ENCODE measurements around the gene NCKAP5. TPM values are rescaled to one million over a fixed set of nuclear protein-coding genes. Genes with fewer than 3 reads are reported as not detected.

The NCKAP5 gene
- total and polyA plus RNA-seq, 2 of the 8 experiments (the other 6 are each of a cell fraction or from before 2014, with no cell fraction given): 0.27 to 0.86 TPM

GRCh38 chr2:133148187-133148586 is 420.1 kb downstream of the NCKAP5 start:
- 97% methylated on average over 2 of the region's 2 CpGs; no CpG with 5 or more reads in 1 of the 2 experiments for WGBS, 2 experiments (ENCODE audit: extremely low coverage in 1 of 2, insufficient coverage in 1 of 2, insufficient read length in 1 of 2, insufficient replicate concordance in 2 of 2, low coverage in 1 of 2, low lambda C conversion rate in 2 of 2, missing lambda C conversion rate in 1 of 2)
- H2AFZ ChIP-seq (ENCODE audit: low read length): no peak overlapping the region
- H2AK5ac ChIP-seq (ENCODE audit: low read depth, low read length): no peak overlapping the region
- H2BK120ac ChIP-seq (replicated peaks; ENCODE audit: low read depth, low read length): no peak overlapping the region
- no peaks in the 10 kb centered on the region for H3K79me2 ChIP-seq (ENCODE audit: control insufficient read depth in 1 of 2, insufficient read depth in 2 of 2, low read length in 2 of 2)
- H2BK15ac ChIP-seq (ENCODE audit: low read length): no peak overlapping the region
- H2BK20ac ChIP-seq (ENCODE audit: low read length): no peak overlapping the region
- no peak overlapping the region for H3K9ac ChIP-seq (replicated peaks in 1 of 4; ENCODE audit: extremely low read depth in 1 of 4, low read depth in 3 of 4, low read length in 3 of 4)
- no peak overlapping the region for H3K14ac ChIP-seq (ENCODE audit: insufficient read length)
- H3K9me3 ChIP-seq (ENCODE audit: insufficient read depth in 2 of 2, low read depth in 1 of 2, low read length in 1 of 2): no peaks in the 10 kb centered on the region
- H3K23ac ChIP-seq (ENCODE audit: insufficient read length): no peak overlapping the region
- no peaks in the 10 kb centered on the region for H3K79me1 ChIP-seq (ENCODE audit: low read depth, low read length)
- no peak overlapping the region for H2BK5ac ChIP-seq (ENCODE audit: low read depth, low read length)
- H3K27me3 ChIP-seq (replicated peaks in 1 of 4; ENCODE audit: control insufficient read depth in 3 of 4, extremely low read depth in 1 of 4, insufficient read depth in 3 of 4, low read length in 3 of 4): no peaks in the 10 kb centered on the region; a peak in 1 of 7 replicates
- H3K4ac ChIP-seq (replicated peaks; ENCODE audit: insufficient read length, low read depth, low read length): no peak overlapping the region
- H3K18ac ChIP-seq (ENCODE audit: extremely low read depth, low read length): no peak overlapping the region
- no peak for FAIRE-seq
- no peak overlapping the region for H3K27ac ChIP-seq (ENCODE audit: low read depth, low read length)
- no peak overlapping the region for H4K5ac ChIP-seq (ENCODE audit: insufficient read length, low read depth, low read length)
- H3K36me3 ChIP-seq (ENCODE audit: control insufficient read depth in 2 of 4, insufficient read depth in 4 of 4, low read length in 3 of 4): no peaks in the 10 kb centered on the region
- H2BK12ac ChIP-seq (ENCODE audit: low read depth, low read length): no peak overlapping the region
- ChIA-PET POLR2A (ENCODE audit: partially characterized antibody) (no interaction called here), CTCF (ENCODE audit: partially characterized antibody) (interaction anchor here (0.9 kb wide), 1 partner anchor 22 kb away, joined by 4 read pairs; no protein-coding TSS in a partner anchor)
- H3K4me2 ChIP-seq (ENCODE audit: insufficient read depth in 1 of 2, low read depth in 2 of 2, low read length in 2 of 2): no peak overlapping the region
- no peaks in the 10 kb centered on the region for H3K4me1 ChIP-seq (replicated peaks in 1 of 4; ENCODE audit: control insufficient read depth in 3 of 4, insufficient read depth in 4 of 4, low read length in 3 of 4)
- H3K56ac ChIP-seq (replicated peaks; ENCODE audit: insufficient read length, low read depth, low read length): no peak overlapping the region
- H4K20me1 ChIP-seq (replicated peaks in 1 of 2; ENCODE audit: control insufficient read depth in 1 of 2, insufficient read depth in 2 of 2, low read length in 2 of 2): no peaks in the 10 kb centered on the region
- no peaks in the 10 kb centered on the region for H3K23me2 ChIP-seq (ENCODE audit: low read depth, low read length)
- H4K8ac ChIP-seq (ENCODE audit: extremely low read depth, insufficient read depth, low read length): no peak overlapping the region
- no peak overlapping the region for H3K4me3 ChIP-seq (ENCODE audit: extremely low read depth in 1 of 4, insufficient read depth in 2 of 4, low read depth in 3 of 4, low read length in 4 of 4)
- no peak for DNase-seq (ENCODE audit: low read depth in 1 of 2, low spot score in 2 of 2)
- H4K91ac ChIP-seq (replicated peaks; ENCODE audit: insufficient read length, low read length): no peak overlapping the region
- TF ChIP-seq HDAC2 (IDR thresholded peaks at IDR 0.05; ENCODE audit: borderline replicate concordance in 1 of 2, low read depth in 2 of 2, low read length in 2 of 2) (no peak), TCF12 (IDR thresholded peaks at IDR 0.05; ENCODE audit: low read depth, low read length) (no peak)
